Stimulated activated CD8-positive, alpha-beta memory T cell treated with anti-CD3 and anti-CD28 coated beads, Interleukin-15, amount 100 ng/mL, for 48 hours (primary cell): ENCODE measurements around the gene GPC2.

Experiments used
- DNase-seq, 2 donors: peaks; one replicate each; pipeline ENCODE4 v3.0.0-alpha.2; 2020; ENCODE audit warnings: low read depth in 2 of 2

GPC2 gene

DNA sequence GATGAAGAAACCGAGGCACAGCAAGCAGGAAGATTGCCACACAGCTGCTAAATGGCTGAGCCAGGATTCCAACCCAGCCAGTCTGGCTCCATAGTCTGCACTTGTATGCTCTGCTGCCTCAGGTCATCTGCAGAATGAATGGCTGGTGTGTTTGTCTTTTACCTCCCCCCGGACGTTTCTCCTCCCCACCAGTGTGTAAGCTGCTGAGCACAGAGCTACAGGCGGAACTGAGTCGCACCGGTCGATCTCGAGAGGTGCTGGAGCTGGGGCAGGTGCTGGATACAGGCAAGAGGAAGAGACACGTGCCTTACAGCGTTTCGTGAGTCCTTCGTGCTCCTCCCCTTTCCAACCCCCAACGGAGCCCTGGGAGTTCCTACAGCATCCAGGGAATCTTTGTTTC lies 55.1 kb downstream of the GPC2 start:
- no peak for DNase-seq

GRCh38 chr7:100120733-100121036 lies 56.5 kb downstream of the GPC2 start:
- DNase-seq: no peak

DNA sequence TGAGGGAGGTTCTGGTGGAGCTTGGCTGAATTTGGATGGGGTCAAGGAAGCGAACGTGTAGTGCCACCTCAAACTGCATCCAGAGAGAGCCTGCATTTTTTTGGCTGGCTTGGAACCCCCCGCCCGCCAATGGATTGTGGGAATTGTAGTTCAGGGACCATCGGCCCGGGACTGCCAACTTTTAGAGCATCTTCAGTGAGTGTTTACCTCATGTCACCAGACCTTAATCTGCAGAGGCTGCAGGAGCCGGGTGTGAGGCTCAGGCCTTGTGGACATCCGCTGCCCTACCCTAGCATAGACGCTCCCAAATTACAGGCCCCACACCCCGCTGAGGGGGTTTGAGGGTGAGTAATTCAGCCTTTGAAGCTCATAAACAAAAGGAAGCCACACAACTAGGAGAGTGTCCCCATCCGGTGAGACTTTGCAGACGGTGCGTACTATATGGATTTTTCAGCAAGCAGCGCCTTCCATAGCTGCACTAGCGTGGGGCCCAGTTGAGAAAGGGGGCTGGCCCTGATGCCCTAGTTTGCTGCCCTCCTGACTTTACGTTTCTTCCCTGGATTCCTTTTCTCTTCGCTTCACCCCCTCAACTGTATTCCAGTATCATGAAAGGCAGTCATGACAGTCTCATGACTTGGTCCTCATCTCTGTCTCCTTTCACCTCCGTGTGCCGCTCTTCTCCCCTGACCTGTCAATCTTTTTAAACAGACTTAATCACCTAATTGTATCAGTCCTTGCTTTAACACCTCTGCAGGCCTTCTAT lies 57.0 kb downstream of the GPC2 start:
- DNase-seq: peak; percentile 34 to 49
